Measurements from ENCODE around the gene CLEC3B. TPM values are rescaled to one million over a fixed set of nuclear protein-coding genes. Genes with fewer than 3 reads are reported as not detected.

Gene CLEC3B
- total and polyA plus RNA-seq, 2 donors (not counting 3 experiments of a cell fraction or from before 2014, with no cell fraction given), result 1.8 TPM; not detected in 1

DNA sequence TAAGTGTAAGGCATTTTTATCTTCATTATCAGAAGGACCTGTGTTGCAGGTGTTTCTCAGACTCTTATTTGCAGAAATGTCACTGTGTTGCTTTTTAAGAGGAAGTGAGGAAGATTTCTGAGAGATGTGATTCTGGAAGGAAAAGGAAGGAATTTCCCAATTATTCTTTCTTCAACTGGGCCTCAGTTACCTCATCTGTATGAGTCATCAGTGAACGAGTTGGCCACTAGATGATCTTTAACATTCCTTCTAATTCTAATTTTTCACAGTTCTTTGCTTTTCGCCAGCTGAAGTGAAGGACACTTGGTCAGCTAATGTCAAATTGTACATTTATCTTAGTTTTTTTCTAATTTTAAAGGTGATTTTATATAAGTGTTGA is 28.9 kb downstream of the CLEC3B start:
- no peaks in the 10 kb centered on the region for H4K20me1 ChIP-seq (replicated peaks; ENCODE audit: control insufficient read depth, extremely low read depth, insufficient read depth, low read length)
- H3K27me3 ChIP-seq (ENCODE audit: control insufficient read depth in 2 of 2, insufficient read depth in 2 of 2, low read length in 2 of 2), result peaks cover 0 to 2% of the 10 kb centered on the region in 2 experiments
- H3K4me3 ChIP-seq (replicated peaks in 1 of 3; ENCODE audit: insufficient read depth in 1 of 3, low read depth in 1 of 3, low read length in 3 of 3), result no peak overlapping the region
- DNase-seq (ENCODE audit: low read depth, low spot score) (peak; percentile 15), FAIRE-seq (no peak)
- TF ChIP-seq JUN (IDR thresholded peaks at IDR 0.05; ENCODE audit: borderline replicate concordance, insufficient read depth, insufficient read length, low read depth), result peak; percentile 52
- no peak for TF ChIP-seq MYC (IDR thresholded peaks at IDR 0.05; ENCODE audit: low read depth, low read length)
- TF ChIP-seq FOS (IDR thresholded peaks at IDR 0.05; ENCODE audit: borderline replicate concordance, insufficient read depth, low read length), result peak; percentile 62
- H3K36me3 ChIP-seq (ENCODE audit: control insufficient read depth in 2 of 2, extremely low read depth in 1 of 2, insufficient read depth in 2 of 2, low read length in 2 of 2), result no peaks in the 10 kb centered on the region
- no peak overlapping the region for H3K27ac ChIP-seq (ENCODE audit: insufficient read depth, low read depth, low read length)
- H3K4me2 ChIP-seq (ENCODE audit: insufficient read depth, low read length), result no peak overlapping the region
- H3K9ac ChIP-seq (replicated peaks; ENCODE audit: extremely low read depth, insufficient read depth, low read length), result no peak overlapping the region
- no peaks in the 10 kb centered on the region for H3K9me3 ChIP-seq (replicated peaks; ENCODE audit: control insufficient read depth, insufficient read depth, low read length)
- intact Hi-C loops (cut with micrococcal nuclease), result loop anchor here (2.0 kb wide), 1 partner anchor 14 kb away; no protein-coding TSS in a partner anchor
- POLR2A ChIA-PET, result interaction anchor here (0.7 kb wide), 1 partner anchor 28 kb away, joined by 3 read pairs; no protein-coding TSS in a partner anchor
- H3K4me1 ChIP-seq (ENCODE audit: control insufficient read depth, extremely low read depth, insufficient read depth, low read length), result peaks cover 3% of the 10 kb centered on the region
- BruUV-seq (replicated peaks), result no TSS peak
- H2AFZ ChIP-seq (ENCODE audit: low read depth, low read length), result no peak overlapping the region
- H3K79me2 ChIP-seq (ENCODE audit: control insufficient read depth, insufficient read depth, low read length), result no peaks in the 10 kb centered on the region
- dilution Hi-C loops (cut with MboI; ENCODE audit: extremely low pct_ligation_motif_present, low sequenced_read_pairs), result no loop called here
- no peaks in the 10 kb centered on the region for H3K9me1 ChIP-seq (replicated peaks; ENCODE audit: control insufficient read depth, extremely low read depth, insufficient read depth, low read length)
- CTCF ChIA-PET, result interaction anchor here (0.9 to 6.5 kb wide), 7 partner anchors 9 to 155 kb away, joined by 3 to 42 read pairs (median 3); no protein-coding TSS in a partner anchor

DNA sequence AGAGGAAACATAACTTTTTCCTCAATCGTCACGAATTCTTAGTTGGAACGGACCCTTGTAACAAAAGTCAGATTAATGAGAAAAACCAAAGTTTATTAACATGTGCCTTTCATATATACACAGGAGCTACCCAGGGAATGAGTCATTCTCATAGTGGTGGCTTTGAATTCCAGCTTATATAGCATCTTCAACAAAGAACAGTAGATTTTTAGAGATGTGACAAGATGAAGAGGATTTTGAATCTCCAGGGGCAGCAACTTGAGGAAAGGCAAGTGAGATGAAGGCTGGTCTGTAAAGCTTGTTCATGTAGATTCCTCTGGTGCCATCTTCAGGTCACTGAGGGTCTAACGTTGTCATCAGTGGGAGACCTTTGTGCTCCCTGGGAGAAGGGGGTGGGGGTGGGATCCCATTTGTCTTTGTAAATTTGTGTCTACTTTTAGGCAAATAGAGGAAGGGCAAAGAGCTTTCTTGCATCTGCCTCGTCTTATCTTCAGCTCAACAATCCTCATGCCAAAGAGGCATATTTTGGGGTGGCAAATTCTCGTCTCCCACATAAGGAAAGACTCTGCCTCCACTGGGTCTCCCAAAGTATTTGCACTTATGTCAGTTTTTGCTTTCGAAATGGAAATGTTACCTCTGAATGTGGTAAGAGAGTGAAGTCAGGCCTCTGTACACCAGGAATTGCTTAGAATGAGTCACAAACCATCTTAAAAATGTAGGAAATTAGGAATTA is 29.5 kb downstream of the CLEC3B start:
- Histone ChIP-seq H3K27ac (ENCODE audit: insufficient read depth, low read depth, low read length) (no peak overlapping the region), H3K79me2 (ENCODE audit: control insufficient read depth, insufficient read depth, low read length) (no peaks in the 10 kb centered on the region), H2AFZ (ENCODE audit: low read depth, low read length) (no peak overlapping the region), H3K4me1 (ENCODE audit: control insufficient read depth, extremely low read depth, insufficient read depth, low read length) (peaks cover 3% of the 10 kb centered on the region), H4K20me1 (replicated peaks; ENCODE audit: control insufficient read depth, extremely low read depth, insufficient read depth, low read length) (no peaks in the 10 kb centered on the region), H3K9me3 (replicated peaks; ENCODE audit: control insufficient read depth, insufficient read depth, low read length) (no peaks in the 10 kb centered on the region), H3K9ac (replicated peaks; ENCODE audit: extremely low read depth, insufficient read depth, low read length) (no peak overlapping the region), H3K36me3 (ENCODE audit: control insufficient read depth in 2 of 2, extremely low read depth in 1 of 2, insufficient read depth in 2 of 2, low read length in 2 of 2) (no peaks in the 10 kb centered on the region), H3K9me1 (replicated peaks; ENCODE audit: control insufficient read depth, extremely low read depth, insufficient read depth, low read length) (no peaks in the 10 kb centered on the region), H3K27me3 (ENCODE audit: control insufficient read depth in 2 of 2, insufficient read depth in 2 of 2, low read length in 2 of 2) (no peaks in the 10 kb centered on the region), H3K4me2 (ENCODE audit: insufficient read depth, low read length) (no peak overlapping the region), H3K4me3 (replicated peaks in 1 of 3; ENCODE audit: insufficient read depth in 1 of 3, low read depth in 1 of 3, low read length in 3 of 3) (no peak overlapping the region)
- no peak for FAIRE-seq
- intact Hi-C loops (cut with micrococcal nuclease), result loop anchor here (2.0 kb wide), 1 partner anchor 15 kb away; no protein-coding TSS in a partner anchor
- no peak for DNase-seq (ENCODE audit: low read depth, low spot score)
- ChIA-PET CTCF (interaction anchor here (0.9 to 6.5 kb wide), 7 partner anchors 9 to 155 kb away, joined by 3 to 42 read pairs (median 3); no protein-coding TSS in a partner anchor), POLR2A (interaction anchor here (0.7 kb wide), 1 partner anchor 28 kb away, joined by 3 read pairs; no protein-coding TSS in a partner anchor)
- no TSS peak for BruUV-seq (replicated peaks)
- TF ChIP-seq POLR2AphosphoS5 (IDR thresholded peaks at IDR 0.05; ENCODE audit: insufficient read depth, low read depth, low read length), result no peak
- TF ChIP-seq EZH2 (IDR thresholded peaks at IDR 0.05; ENCODE audit: borderline replicate concordance, low read depth, low read length, severe bottlenecking), result no peak
- no peak for TF ChIP-seq MYC (IDR thresholded peaks at IDR 0.05; ENCODE audit: low read depth, low read length)
- no peak for TF ChIP-seq GATA2 (IDR thresholded peaks at IDR 0.05; ENCODE audit: insufficient read depth, insufficient read length, low read depth, low read length)
- dilution Hi-C loops (cut with MboI; ENCODE audit: extremely low pct_ligation_motif_present, low sequenced_read_pairs), result no loop called here
